ENCODE measurements around the gene MAZ.
A peak's percentile ranks its signal among the peaks of the same experiment; 100 is the strongest.
"Not testable (repeated sequence)": the region's sequence is repeated elsewhere in the genome, so short reads cannot be mapped to it uniquely, and the experiment has no call there.

Gene MAZ

DNA sequence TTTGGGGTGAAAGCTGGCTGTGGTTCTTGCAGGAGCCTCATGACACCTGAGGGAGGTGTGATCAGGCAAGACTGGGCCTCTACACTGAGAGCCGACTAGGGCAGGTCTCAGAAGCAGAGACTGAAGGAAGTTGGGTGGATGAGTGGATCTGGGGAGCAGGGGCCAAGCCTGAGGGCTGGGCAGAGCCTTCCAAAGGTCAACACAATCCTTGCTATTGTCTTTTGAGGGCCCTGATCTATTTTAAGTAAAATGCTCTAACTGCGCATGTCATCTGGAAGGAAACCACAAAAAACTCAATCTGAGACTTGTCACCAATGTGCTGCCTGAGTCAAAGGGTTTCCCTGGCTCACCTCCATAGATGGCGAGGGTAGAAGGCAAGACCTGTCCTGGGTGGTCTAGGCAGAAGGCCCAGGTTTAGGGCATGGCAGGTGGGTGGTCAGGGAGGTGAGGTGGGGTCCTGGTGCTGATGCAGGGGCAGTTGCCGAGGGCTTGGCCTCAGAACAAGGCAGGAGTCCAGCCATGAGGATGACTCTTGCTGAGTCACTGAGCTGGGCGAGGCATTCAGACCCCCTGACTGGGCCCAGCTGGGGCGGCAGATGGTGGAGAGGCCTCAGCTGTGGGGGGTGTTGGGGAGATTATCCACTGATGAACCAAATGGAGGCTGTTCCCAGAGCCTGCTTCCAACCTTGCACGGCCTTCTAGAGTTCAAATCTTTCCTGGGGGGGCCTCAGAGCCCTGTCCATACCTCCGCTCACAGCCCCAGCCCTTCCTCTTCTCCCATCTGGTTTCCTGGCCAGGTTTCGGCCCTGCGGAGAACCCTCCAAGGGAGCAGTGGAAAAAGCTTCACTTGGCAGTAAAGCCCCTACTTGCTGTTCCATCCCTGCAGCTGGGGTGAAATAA, 19.1 kb downstream of the MAZ start:
- DNase-seq (ENCODE audit: low read depth): peak; percentile 89

DNA sequence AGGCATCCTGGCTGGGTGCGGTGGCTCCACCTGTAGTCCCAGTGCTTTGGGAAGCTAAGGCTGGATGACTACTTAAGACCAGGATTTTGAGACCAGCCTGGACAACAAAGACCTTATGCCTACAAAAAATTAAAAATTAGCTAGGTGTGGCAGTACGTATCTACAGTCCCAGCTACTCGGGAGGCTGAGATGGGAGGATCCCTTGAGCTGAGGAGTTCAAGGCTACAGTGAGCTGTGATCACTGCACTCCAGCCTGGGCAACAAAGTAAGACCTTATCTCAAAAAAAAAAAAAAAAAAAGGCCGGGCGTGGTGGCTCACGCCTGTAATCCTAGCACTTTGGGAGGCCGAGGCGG, 20.0 kb downstream of the MAZ start:
- no peak for DNase-seq (ENCODE audit: low read depth)

DNA sequence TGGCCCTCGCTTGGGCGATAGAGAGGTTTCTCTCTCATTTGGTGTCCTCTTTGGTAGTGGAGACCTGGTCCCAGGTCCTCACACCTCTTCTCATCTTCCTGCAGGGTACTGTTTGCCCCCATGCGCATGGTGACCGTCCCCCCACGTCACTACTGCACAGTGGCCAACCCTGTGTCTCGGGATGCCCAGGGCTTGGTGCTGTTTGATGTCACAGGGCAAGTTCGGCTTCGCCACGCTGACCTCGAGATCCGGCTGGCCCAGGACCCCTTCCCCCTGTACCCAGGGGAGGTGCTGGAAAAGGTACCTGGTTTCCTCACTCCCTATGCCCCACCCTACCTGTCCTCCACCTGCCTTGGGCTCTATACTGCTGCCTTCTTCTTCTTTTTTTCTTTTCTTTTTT, 24.4 kb downstream of the MAZ start:
- no peak for DNase-seq (ENCODE audit: low read depth)

DNA sequence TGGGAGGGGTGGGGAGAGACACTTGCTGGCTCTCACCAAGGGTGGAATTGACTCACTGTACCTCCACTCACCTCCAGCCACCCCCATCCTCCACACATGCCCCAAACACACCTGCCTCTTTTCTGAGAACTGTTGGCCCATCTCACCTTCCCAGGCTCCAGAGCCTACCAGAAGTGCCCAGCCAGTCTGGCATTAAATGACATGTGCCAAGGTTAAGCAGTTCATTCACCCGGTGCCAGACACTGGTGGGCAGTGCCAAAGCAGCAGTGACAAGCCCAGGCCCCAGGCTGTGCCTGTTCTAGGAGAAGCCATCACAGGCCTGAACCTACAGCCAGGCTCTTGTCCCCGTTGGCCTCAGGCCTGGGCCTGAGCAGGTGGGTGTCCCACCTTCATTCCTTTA, 25.2 kb downstream of the MAZ start:
- no peak for DNase-seq (ENCODE audit: low read depth)

DNA sequence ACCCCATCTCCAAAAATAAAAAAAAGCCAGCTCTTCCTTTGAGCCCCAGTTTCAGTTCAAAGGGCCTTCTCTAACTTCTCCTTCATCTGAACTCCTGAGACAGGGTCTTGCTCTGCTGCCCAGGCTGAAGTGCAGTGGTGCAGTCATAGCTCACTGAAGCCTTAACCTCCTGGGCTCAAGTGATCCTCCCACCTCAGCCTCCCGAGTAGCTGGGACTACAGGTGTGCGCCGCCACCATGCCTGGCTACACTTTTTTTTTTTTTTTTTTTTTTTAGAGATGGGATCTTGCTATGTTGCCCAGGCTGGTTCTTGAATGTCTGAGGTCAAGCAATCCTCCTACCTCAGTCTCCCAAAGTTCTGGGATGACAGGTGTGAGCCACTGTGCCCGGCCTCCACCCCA, 26.9 kb downstream of the MAZ start:
- not testable (repeated sequence) for DNase-seq (ENCODE audit: low read depth)

DNA sequence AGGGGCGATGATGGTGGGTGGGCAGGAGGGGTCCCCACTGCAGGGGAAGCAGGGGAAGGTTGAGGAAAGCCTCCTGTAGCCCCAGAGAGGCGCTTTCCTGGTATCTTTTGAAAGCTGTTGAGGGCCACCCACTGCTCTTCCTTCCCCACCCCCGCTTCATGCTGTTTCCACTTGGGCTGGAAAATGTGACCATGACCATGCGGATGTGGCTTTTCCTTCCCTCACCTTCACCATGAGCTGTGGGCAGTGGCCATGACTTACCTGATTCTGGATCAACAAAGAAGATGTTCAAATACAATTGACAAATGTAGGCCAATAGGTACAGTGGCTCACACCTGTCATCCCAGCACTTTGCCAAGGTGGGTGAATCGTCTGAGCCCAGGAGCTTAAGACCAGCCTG, 27.8 kb downstream of the MAZ start:
- DNase-seq (ENCODE audit: low read depth): no peak

DNA sequence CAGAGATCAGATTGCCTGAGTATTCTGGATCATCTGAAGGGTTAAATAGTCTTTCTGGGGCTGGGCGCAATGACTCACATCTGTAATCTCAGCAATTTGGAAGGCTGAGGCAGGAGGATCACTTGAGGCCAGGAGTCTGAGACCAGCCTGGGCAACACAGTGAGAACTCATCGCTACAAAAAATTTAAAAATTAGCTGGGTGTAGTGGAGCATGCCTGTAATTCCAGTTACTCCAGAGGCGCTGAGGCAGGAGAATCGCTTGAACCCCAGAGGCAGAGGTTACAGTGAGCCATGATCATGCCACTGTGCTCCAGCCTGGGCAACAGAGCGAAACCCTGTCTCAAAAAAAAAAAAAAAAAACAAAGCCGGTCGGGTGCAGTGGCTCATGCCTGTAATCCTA, 29.6 kb downstream of the MAZ start:
- DNase-seq (ENCODE audit: low read depth): no peak

DNA sequence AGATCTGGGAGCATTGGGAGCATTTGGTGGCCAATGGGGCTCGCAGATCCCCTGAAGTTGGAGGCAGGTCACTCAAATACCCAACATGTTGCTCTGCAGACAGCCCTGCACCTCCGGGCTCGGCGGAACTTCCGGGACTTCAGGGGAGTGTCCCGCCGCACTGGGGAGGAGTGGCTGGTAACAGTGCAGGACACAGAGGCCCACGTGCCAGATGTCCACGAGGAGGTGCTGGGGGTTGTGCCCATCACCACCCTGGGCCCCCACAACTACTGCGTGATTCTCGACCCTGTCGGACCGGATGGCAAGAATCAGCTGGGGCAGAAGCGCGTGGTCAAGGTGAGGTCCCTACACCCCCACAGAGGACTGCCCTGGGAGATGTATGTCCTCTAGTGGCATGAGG, 30.3 kb downstream of the MAZ start:
- no peak for DNase-seq (ENCODE audit: low read depth)

DNA sequence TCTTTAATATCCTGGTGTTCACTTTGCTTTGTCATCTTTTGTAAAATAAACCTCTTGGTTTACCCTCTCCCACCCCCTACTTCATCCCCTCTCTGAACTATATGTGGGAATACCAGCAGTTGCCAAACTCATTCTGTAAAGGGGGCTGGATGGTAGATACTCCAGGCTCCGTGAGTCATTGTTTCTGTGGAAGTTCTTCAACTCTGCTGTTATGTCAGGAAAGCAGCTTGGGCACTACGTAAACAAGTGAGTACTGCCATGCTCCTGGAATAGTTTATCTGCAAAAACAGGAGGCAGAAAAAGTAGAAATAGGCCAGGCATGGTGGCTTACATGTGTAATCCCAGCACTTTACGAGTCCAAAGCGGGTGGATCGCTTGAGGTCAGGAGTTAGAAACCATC, 31.5 kb downstream of the MAZ start:
- no peak for DNase-seq (ENCODE audit: low read depth)

DNA sequence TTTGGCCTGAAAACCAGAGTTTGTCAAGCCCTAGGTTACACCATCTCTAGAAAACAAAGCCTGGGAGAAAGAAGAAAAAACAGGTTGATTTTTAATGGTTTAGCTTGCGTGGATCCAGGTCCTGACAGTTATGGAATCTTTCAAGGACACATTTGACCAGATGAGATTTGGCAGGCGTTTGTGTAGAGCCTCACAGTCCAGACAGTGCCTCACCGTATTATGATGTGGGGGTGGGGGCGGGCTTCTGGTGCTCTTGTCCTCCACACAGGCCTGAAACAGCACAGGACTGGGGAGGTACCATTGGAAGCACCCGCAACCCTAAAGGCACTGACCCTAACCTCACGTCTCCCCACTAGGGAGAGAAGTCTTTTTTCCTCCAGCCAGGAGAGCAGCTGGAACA, 33.5 kb downstream of the MAZ start:
- DNase-seq (ENCODE audit: low read depth): no peak

DNA sequence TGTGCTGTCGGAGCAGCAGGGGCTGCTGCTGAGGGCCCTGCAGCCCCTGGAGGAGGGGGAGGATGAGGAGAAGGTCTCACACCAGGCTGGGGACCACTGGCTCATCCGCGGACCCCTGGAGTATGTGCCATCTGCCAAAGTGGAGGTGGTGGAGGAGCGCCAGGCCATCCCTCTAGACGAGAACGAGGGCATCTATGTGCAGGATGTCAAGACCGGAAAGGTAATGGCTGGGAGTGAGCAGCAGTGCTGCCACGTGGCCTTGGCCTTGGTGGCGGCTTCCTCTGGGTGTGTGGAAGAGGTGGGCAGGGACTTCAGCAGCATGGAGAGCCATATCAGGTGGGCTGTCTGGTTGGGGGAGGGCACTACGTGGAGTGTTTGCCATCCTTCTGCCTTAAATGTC, 33.9 kb downstream of the MAZ start:
- no peak for DNase-seq (ENCODE audit: low read depth)

DNA sequence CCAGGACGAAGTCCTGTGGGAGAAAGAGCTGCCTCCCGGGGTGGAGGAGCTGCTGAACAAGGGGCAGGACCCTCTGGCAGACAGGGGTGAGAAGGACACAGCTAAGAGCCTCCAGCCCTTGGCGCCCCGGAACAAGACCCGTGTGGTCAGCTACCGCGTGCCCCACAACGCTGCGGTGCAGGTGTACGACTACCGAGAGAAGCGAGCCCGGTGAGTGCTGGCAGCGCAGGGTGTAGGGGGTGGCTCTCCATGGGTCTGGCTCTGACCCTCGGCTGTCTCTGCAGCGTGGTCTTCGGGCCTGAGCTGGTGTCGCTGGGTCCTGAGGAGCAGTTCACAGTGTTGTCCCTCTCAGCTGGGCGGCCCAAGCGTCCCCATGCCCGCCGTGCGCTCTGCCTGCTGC, 35.3 kb downstream of the MAZ start:
- DNase-seq (ENCODE audit: low read depth): no peak

DNA sequence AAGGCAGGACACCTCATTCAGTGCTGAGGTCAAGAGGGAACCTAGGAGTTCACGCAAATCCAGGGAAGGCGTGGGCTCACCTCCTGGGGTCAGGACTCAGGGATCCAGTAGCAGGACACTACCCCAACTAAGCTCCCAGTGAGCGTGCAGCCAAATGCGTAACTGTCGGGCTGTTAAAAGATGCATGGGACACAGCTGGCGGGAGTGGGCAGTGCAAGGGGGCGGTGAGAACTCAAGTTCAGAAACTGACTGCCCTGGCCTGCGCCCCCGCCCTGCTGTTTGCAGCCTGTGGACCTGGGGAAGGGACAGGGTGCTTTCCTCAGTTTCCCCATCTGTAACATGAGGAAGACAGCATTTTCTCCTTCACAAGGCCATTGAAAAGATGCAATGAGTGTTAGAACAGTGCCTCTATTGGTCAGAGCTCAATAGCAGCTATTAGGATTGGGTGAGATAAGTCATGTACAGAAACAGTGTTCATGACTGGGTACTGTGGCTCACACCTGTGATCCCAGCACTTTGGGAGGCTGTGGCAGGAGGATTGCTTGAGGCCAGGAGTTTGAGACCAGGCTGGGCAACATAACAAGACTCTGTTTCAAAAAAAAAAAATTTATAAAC, 36.5 kb downstream of the MAZ start:
- no peak for DNase-seq (ENCODE audit: low read depth)

DNA sequence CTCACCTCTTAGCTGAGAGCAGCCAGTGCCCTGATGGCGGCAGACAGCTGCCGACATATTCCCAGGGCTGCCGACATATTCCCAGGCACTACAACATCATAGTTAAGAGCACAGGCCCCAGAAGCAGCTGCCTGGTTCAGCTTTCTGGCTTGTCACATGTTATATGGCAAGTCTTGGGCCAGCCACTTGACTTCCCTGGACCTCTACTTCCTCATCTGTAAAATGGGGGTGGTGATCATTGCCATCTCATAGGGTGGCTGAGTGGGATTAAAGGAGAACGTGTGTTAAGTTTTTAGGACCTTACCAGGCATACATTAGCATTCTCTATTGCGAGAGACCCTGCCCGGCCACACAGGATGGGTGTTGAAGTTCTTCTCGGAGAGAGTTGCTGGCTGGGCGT, 37.6 kb downstream of the MAZ start:
- no peak for DNase-seq (ENCODE audit: low read depth)

DNA sequence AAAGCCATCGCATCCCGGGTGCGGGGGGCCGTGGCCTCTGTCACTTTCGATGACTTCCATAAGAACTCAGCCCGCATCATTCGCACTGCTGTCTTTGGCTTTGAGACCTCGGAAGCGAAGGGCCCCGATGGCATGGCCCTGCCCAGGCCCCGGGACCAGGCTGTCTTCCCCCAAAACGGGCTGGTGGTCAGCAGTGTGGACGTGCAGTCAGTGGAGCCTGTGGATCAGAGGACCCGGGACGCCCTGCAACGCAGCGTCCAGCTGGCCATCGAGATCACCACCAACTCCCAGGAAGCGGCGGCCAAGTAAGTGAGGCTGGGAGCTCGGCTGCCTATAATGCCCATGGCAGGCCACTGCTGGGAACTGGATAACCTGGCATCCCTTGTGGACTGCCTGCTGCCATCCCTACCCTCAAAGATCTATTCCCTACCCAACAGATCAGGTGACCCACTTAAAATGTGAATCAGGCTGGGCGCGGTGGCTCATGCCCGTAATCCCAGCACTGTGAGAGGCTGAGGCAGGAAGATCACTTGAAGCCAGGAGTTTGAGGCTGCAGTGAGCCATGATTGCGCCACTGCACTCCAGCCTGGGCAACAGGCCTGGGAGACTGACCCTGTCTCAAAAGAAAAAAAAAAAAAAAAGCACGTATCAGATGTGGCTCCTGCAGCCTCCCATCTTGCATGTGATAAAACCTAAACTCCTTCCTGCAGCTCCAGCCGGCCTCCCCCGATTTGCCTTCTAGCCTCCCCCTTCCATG, 38.4 kb downstream of the MAZ start:
- no peak for DNase-seq (ENCODE audit: low read depth)

DNA sequence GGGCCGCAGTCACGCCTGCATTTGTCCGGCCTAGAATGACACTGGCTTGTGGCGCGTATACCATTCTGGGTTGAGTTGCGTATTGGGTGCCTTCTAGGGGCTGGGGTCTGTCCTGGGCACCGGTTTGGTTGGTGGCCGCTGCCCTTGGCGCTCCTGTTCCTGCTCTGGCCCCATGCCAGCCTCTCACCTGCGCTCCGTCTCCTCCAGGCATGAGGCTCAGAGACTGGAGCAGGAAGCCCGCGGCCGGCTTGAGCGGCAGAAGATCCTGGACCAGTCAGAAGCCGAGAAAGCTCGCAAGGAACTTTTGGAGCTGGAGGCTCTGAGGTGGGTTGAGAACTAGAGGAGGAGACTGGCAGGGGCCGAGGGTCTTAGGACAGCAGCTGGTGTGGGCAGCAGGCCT, 39.3 kb downstream of the MAZ start:
- DNase-seq (ENCODE audit: low read depth): no peak

DNA sequence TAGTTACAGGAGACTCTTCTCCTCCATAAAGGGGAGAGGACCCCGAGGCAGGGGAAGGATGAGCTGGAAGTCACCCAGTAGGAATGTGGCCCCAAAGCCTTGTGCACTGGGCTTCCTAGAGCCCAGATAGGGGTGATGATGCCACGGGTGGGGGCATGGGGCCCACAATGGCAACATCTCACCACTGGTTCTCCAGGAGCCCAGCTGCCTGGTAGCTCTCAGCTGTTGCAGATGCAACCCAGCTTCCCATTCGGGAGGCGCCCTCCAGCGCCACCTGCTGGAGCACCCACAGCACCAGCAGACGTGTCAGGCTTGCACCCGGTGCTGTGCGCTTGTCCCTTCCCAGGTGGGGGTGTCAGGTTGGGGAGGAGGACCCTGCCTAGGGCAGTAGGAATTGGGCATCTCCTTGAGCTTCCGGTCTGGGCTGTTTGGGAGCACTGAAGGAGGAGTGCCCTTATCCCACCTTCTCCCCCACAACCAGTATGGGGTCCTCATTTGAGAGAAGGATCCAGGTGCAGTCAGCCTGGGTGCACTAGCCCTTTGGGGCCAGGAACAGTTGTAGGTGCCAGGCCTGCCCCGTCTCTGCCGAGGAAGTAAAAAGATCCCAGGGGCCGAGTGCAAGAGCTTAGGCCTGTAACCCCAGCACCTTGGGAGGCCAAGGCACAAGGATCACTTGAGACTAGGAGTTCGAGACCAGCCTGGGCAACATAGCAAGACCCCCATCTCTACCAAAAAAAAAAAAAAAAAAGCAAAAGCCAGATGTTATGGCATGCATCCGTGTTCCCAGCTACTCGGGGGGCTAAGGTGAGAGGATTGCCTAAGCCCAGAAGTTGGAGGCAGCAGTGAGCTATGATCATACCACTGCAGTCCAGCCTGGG, 42.3 kb downstream of the MAZ start:
- DNase-seq (ENCODE audit: low read depth): no peak

DNA sequence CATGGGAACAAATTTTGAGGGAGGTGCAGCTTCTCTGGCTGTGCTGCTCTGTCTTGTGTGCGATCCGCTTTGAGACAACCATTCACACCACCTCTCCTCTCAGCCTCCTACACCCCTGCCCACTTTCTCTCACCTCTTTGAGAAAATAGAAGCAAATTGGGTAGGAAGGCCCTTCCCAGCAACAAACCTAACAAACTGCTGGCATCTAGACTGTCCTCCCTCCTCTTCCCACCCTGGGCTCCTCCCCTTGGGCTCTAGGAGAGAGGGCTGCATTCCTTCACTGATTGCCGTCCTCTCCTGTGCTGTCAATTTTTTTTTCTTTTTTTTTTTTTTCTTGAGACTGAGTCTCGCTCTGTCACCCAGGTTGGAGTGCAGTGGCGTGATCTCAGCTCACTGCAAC, 43.2 kb downstream of the MAZ start:
- no peak for DNase-seq (ENCODE audit: low read depth)

DNA sequence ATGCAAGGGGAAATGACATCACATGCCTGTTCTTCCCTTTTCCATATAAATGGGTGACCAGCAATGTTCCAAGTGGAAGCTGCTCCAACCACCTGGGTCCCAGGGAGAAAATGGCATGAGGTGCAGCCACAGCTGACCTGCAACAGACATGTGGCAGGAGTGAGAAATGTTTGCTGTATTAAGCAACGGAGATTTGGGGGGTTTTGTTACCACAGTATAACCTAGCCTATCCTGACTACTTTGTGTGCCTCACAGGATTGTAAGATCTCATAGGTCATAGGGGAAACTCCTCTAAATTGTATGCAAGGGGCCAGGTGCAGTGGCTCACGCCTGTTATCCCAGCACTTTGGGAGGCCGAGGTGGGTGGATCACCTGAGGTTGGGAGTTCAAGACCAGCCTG, 44.7 kb downstream of the MAZ start:
- no peak for DNase-seq (ENCODE audit: low read depth)

DNA sequence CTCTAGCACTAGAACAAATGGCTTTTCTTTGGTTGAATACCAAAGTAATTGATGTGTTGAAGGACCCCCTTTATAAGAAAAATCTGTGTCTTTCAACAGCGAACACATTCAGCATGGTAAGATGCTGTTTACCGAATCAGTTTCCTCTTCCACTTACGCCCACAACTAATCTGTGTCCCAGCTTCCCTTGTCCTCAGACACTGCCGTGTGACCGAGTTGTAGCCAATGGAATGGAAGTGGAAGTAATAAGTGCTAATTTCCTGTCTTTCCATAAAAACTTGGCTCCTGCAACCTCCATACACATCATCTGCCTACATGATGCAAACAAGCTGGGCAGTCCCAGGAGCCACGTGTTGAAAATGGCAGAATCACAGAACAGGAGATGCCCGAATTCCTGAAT, 46.3 kb downstream of the MAZ start:
- DNase-seq (ENCODE audit: low read depth): no peak

DNA sequence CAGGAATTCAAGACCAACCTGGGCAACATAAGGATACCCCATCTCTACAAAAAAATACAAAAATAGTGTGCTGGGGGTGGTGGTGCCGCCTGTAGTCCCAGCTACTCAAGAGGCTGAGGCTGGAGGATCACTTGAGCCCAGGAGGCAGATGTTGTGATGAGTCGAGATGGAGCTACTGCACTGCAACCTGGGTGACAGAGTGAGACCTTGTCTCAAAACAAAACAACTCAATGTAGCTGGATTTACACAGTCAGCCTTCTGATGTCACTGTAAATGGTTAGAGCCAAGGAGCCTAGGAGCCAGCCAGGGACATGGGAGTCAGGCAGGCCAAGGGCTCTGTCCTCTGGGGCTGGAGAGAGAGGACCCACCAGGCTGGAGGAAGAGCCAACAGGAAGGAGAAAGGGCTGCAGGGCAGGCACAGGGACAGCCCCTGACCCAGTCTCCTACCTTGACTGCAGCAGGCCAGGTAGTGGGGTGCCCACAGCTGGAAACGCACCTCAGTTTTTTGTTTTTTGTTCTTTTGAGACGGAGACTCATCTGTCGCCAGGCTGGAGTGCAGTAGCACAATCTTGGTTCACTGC, 48.3 kb downstream of the MAZ start:
- no peak for DNase-seq (ENCODE audit: low read depth)
